GM19043 (cell line): ENCODE data around the gene HCFC1R1.
"Not testable (repeated sequence)": the region's sequence is repeated elsewhere in the genome, so short reads cannot be mapped to it uniquely, and the experiment has no call there.

Source experiments
- ATAC-seq: cut with Tn5 transposase; IDR thresholded peaks from one replicate; pipeline ENCODE4 v1.9.1; 2021; ENCODE audit warnings: low read depth; ENCODE audit not compliant: unreplicated experiment

HCFC1R1 gene

GRCh38 chr16:3057181-3058138 lies 33.7 kb upstream of the HCFC1R1 start:
- no peak for ATAC-seq

GRCh38 chr16:3056336-3057180 lies 32.8 kb upstream of the HCFC1R1 start:
- ATAC-seq, result no peak

GRCh38 chr16:3055734-3056115 lies 32.0 kb upstream of the HCFC1R1 start:
- ATAC-seq, result not testable (repeated sequence)

- no peak for ATAC-seq
Measured at GRCh38 chr16:3054965-3055733, 31.4 kb upstream of the HCFC1R1 start.

- not testable (repeated sequence) for ATAC-seq
Measured at GRCh38 chr16:3053330-3053710, 29.6 kb upstream of the HCFC1R1 start.

- not testable (repeated sequence) for ATAC-seq
Measured at GRCh38 chr16:3052571-3053329, 29.0 kb upstream of the HCFC1R1 start.

GRCh38 chr16:3051494-3051893 lies 27.8 kb upstream of the HCFC1R1 start:
- ATAC-seq, result no peak

- ATAC-seq, result no peak
Measured at GRCh38 chr16:3051009-3051408, 27.3 kb upstream of the HCFC1R1 start.

- no peak for ATAC-seq
Measured at GRCh38 chr16:3050487-3050886, 26.7 kb upstream of the HCFC1R1 start.

- ATAC-seq, result no peak
Measured at GRCh38 chr16:3049921-3050481, 26.3 kb upstream of the HCFC1R1 start.

- ATAC-seq, result no peak
Measured at GRCh38 chr16:3047387-3047720, 23.6 kb upstream of the HCFC1R1 start.

GRCh38 chr16:3046641-3047386 lies 23.1 kb upstream of the HCFC1R1 start:
- ATAC-seq, result no peak

GRCh38 chr16:3045758-3046640 lies 22.3 kb upstream of the HCFC1R1 start, which contains the start of gene MMP25:
Gene MMP25 (plus strand): TSS chr16:3046561. CDS start chr16:3046918, 357 bp downstream.
- no peak for ATAC-seq

- no peak for ATAC-seq
Measured at GRCh38 chr16:3044708-3045107, 21.0 kb upstream of the HCFC1R1 start.

- ATAC-seq, result no peak
Measured at GRCh38 chr16:3042376-3042775, 18.6 kb upstream of the HCFC1R1 start.

GRCh38 chr16:3038896-3039295 lies 15.2 kb upstream of the HCFC1R1 start:
- no peak for ATAC-seq

- ATAC-seq, result no peak
Measured at GRCh38 chr16:3038256-3038655, 14.5 kb upstream of the HCFC1R1 start.

GRCh38 chr16:3036726-3037315 lies 13.1 kb upstream of the HCFC1R1 start, which contains the start of gene BICDL2:
Gene BICDL2 (minus strand): TSS chr16:3036944. CDS start chr16:3035496, 1,448 bp downstream.
- ATAC-seq, result no peak
